Kidney epithelial cell (primary cell): ENCODE measurements around the gene DCUN1D3. TPM values are rescaled to one million over a fixed set of nuclear protein-coding genes. Genes with fewer than 3 reads are reported as not detected.

ENCODE experiments used
- DNase-seq: peaks from one replicate; pipeline ENCODE4 v3.0.0-alpha.2; 2010; ENCODE audit warnings: low read depth
- H3K27me3 ChIP-seq: 2 replicates; pipeline ENCODE4 v1.6.0; 2011; ENCODE audit warnings: low read length; ENCODE audit not compliant: control insufficient read depth, insufficient read depth
- H3K36me3 ChIP-seq: 2 replicates; pipeline ENCODE4 v1.5.1; 2011; ENCODE audit warnings: low read length; ENCODE audit not compliant: control insufficient read depth, insufficient read depth
- H3K4me3 ChIP-seq: 2 replicates; pipeline ENCODE4 v1.5.1; 2011; ENCODE audit warnings: low read depth, mild to moderate bottlenecking, control low read depth, low read length
- total RNA-seq: library from RNA; depleted of rRNA; stranded (reverse); fragments of >200 nt; gene quantifications from 2 replicates; pipeline ENCODE4 v1.2.3, GENCODE V29; 2015
- TF ChIP-seq, protein P1 (sequence below): IDR thresholded peaks from 2 replicates; pipeline ENCODE4 v1.5.1; 2011; ENCODE audit warnings: mild to moderate bottlenecking, moderate library complexity, low read length, control low read depth, inconsistent platforms; ENCODE audit not compliant: insufficient read depth, poor library complexity, severe bottlenecking

The DCUN1D3 gene
- total RNA-seq, 1 donor from 2014 or later, result 14.8 TPM

- H3K4me3 ChIP-seq, result no peak overlapping the region
- H3K27me3 ChIP-seq, result no peaks in the 10 kb centered on the region
- H3K36me3 ChIP-seq, result no peaks in the 10 kb centered on the region
- TF ChIP-seq, protein P1, sequence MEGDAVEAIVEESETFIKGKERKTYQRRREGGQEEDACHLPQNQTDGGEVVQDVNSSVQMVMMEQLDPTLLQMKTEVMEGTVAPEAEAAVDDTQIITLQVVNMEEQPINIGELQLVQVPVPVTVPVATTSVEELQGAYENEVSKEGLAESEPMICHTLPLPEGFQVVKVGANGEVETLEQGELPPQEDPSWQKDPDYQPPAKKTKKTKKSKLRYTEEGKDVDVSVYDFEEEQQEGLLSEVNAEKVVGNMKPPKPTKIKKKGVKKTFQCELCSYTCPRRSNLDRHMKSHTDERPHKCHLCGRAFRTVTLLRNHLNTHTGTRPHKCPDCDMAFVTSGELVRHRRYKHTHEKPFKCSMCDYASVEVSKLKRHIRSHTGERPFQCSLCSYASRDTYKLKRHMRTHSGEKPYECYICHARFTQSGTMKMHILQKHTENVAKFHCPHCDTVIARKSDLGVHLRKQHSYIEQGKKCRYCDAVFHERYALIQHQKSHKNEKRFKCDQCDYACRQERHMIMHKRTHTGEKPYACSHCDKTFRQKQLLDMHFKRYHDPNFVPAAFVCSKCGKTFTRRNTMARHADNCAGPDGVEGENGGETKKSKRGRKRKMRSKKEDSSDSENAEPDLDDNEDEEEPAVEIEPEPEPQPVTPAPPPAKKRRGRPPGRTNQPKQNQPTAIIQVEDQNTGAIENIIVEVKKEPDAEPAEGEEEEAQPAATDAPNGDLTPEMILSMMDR, result no peak
- DNase-seq, result no peak
Observed at GRCh38 chr16:20846551-20846950, 53.6 kb downstream of the DCUN1D3 start.

GRCh38 chr16:20846030-20846429, 54.1 kb downstream of the DCUN1D3 start:
- no peaks in the 10 kb centered on the region for H3K36me3 ChIP-seq

GRCh38 chr16:20844588-20844987, 55.6 kb downstream of the DCUN1D3 start:
- Histone ChIP-seq H3K4me3 (no peak overlapping the region), H3K36me3 (no peaks in the 10 kb centered on the region), H3K27me3 (no peaks in the 10 kb centered on the region)
- no peak for DNase-seq
- TF ChIP-seq, protein P1, result no peak

More at GRCh38 chr16:20846030-20846429, 54.1 kb downstream of the DCUN1D3 start:
- TF ChIP-seq, protein P1, result no peak
- no peak for DNase-seq
- no peak overlapping the region for H3K4me3 ChIP-seq
- H3K27me3 ChIP-seq, result no peaks in the 10 kb centered on the region

DNA sequence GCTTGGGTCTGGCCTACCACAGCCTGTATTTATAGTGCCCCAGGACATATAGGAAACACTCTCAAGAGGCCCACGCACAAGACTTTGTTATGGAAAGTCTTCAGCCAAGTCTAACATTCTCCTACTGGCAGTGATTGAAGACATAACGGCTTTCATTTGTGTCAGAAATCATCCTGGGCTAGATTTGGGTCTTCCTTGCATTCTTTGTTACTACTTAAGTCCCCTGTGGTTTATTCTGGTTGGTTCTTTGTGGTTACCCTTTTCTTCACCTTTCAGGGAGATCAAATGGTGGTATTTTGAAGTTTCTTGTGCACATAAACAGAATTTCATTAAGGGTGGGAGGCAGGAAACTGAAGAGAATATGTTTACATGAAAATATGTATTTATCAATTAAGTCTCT, 56.1 kb downstream of the DCUN1D3 start:
- no peak for DNase-seq
- Histone ChIP-seq H3K27me3 (no peaks in the 10 kb centered on the region), H3K36me3 (no peaks in the 10 kb centered on the region), H3K4me3 (no peak overlapping the region)
- TF ChIP-seq, protein P1, result no peak

DNA sequence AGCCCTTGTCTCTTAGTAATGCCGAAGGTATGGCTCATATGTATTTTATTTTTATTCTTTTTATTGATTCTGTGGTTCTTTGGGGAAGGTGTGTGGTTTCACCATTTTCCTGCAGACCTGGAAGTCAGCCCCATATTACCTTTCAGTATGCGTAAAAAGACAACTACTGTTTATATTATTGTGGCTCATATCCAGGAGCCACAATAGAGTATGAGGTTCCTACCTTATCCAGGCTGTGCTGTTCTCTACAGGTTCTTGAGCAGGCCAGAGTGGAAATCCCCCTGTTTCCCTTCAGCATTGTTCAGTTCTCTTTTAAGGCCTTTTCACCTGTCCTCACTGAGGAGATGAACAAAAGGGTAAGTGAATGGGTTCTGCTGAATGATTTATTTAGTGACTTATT, 60.7 kb downstream of the DCUN1D3 start:
- TF ChIP-seq, protein P1, result no peak
- DNase-seq, result no peak
- no peaks in the 10 kb centered on the region for H3K27me3 ChIP-seq
- H3K4me3 ChIP-seq, result no peak overlapping the region
- H3K36me3 ChIP-seq, result no peaks in the 10 kb centered on the region

- DNase-seq, result no peak
- H3K4me3 ChIP-seq, result no peak overlapping the region
- H3K27me3 ChIP-seq, result no peaks in the 10 kb centered on the region
- TF ChIP-seq, protein P1, result no peak
- H3K36me3 ChIP-seq, result no peaks in the 10 kb centered on the region
Observed at GRCh38 chr16:20838240-20838639, 61.9 kb downstream of the DCUN1D3 start.
